Measurements from ENCODE around the gene SNTB2. TPM values are rescaled to one million over a fixed set of nuclear protein-coding genes. Genes with fewer than 3 reads are reported as not detected.

Gene SNTB2
- polyA plus RNA-seq, 3 donors, result 1.2 to 6.0 (median 5.0) TPM

- 100% methylated on average over 1 of the region's 1 CpG for WGBS (ENCODE audit: insufficient coverage)
- no peak overlapping the region for H3K9ac ChIP-seq (ENCODE audit: insufficient read depth, low read length, poor library complexity, severe bottlenecking)
- no peak overlapping the region for H3K27ac Mint-ChIP-seq
- no peaks in the 10 kb centered on the region for H3K9me3 ChIP-seq (replicated peaks in 1 of 2; ENCODE audit: control insufficient read depth in 1 of 2, insufficient read depth in 1 of 2, low read length in 2 of 2)
- no peak for DNase-seq
- no peak overlapping the region for H3K4me3 ChIP-seq (replicated peaks in 1 of 3; ENCODE audit: low read depth in 2 of 3, low read length in 3 of 3)
- intact Hi-C loops (cut with micrococcal nuclease), result no loop called here
- H3K9me3 Mint-ChIP-seq, result no peaks in the 10 kb centered on the region
- H3K27me3 Mint-ChIP-seq (ENCODE audit: low read depth in 3 of 3), result no peaks in the 10 kb centered on the region
- no peak overlapping the region for H3K4me3 Mint-ChIP-seq
- H3K4me2 ChIP-seq (replicated peaks; ENCODE audit: extremely low read depth, low read length, poor library complexity, severe bottlenecking), result no peak overlapping the region
- no peaks in the 10 kb centered on the region for H3K79me2 ChIP-seq (ENCODE audit: insufficient read depth, low read length)
- H3K36me3 ChIP-seq (replicated peaks in 1 of 2; ENCODE audit: control insufficient read depth in 1 of 2, insufficient read depth in 2 of 2, low read length in 2 of 2), result peaks cover 56 to 88% of the 10 kb centered on the region in 2 donors
- H3K4me1 Mint-ChIP-seq, result no peaks in the 10 kb centered on the region
- peaks cover 66 to 81% of the 10 kb centered on the region in 2 donors for H3K36me3 Mint-ChIP-seq
- no peaks in the 10 kb centered on the region for H4K20me1 ChIP-seq (ENCODE audit: insufficient read depth, low read length)
- H3K27ac ChIP-seq (ENCODE audit: low read depth in 1 of 2, low read length in 2 of 2), result no peak overlapping the region
- TF ChIP-seq CTCF (IDR thresholded peaks at IDR 0.05), result no peak
- H2AFZ ChIP-seq (ENCODE audit: insufficient read depth, low read depth, low read length, poor library complexity, severe bottlenecking), result no peak overlapping the region
- H3K4me1 ChIP-seq (ENCODE audit: control insufficient read depth in 1 of 2, insufficient read depth in 2 of 2, low read length in 2 of 2), result no peaks in the 10 kb centered on the region
- no peaks in the 10 kb centered on the region for H3K27me3 ChIP-seq (ENCODE audit: control insufficient read depth in 2 of 2, insufficient read depth in 2 of 2, low read length in 2 of 2)
Measured at GRCh38 chr16:69160192-69160591, 26.8 kb upstream of the SNTB2 start.

GRCh38 chr16:69165584-69165983 is 21.4 kb upstream of the SNTB2 start:
- Histone ChIP-seq H3K4me2 (replicated peaks; ENCODE audit: extremely low read depth, low read length, poor library complexity, severe bottlenecking) (no peak overlapping the region), H4K20me1 (ENCODE audit: insufficient read depth, low read length) (no peaks in the 10 kb centered on the region), H3K9me3 (replicated peaks in 1 of 2; ENCODE audit: control insufficient read depth in 1 of 2, insufficient read depth in 1 of 2, low read length in 2 of 2) (no peaks in the 10 kb centered on the region), H3K4me3 (replicated peaks in 1 of 3; ENCODE audit: low read depth in 2 of 3, low read length in 3 of 3) (no peak overlapping the region), H3K79me2 (ENCODE audit: insufficient read depth, low read length) (no peaks in the 10 kb centered on the region), H3K27ac (ENCODE audit: low read depth in 1 of 2, low read length in 2 of 2) (no peak overlapping the region), H3K36me3 (replicated peaks in 1 of 2; ENCODE audit: control insufficient read depth in 1 of 2, insufficient read depth in 2 of 2, low read length in 2 of 2) (peaks cover 55 to 84% of the 10 kb centered on the region in 2 donors), H3K9ac (ENCODE audit: insufficient read depth, low read length, poor library complexity, severe bottlenecking) (no peak overlapping the region), H2AFZ (ENCODE audit: insufficient read depth, low read depth, low read length, poor library complexity, severe bottlenecking) (no peak overlapping the region), H3K4me1 (ENCODE audit: control insufficient read depth in 1 of 2, insufficient read depth in 2 of 2, low read length in 2 of 2) (peaks cover 0 to 3% of the 10 kb centered on the region in 2 donors), H3K27me3 (ENCODE audit: control insufficient read depth in 2 of 2, insufficient read depth in 2 of 2, low read length in 2 of 2) (no peaks in the 10 kb centered on the region)
- H3K27me3 Mint-ChIP-seq (ENCODE audit: low read depth in 3 of 3), result peaks cover 2 to 9% (median 9%) of the 10 kb centered on the region in 3 donors
- TF ChIP-seq CTCF (IDR thresholded peaks at IDR 0.05), result no peak
- H3K4me1 Mint-ChIP-seq, result peaks cover 2% of the 10 kb centered on the region
- no peak for DNase-seq
- H3K9me3 Mint-ChIP-seq, result peaks cover 0 to 10% (median 0%) of the 10 kb centered on the region in 7 donors
- intact Hi-C loops (cut with micrococcal nuclease), result no loop called here
- no peak overlapping the region for H3K27ac Mint-ChIP-seq
- peaks cover 77 to 85% of the 10 kb centered on the region in 2 donors for H3K36me3 Mint-ChIP-seq
- no peak overlapping the region for H3K4me3 Mint-ChIP-seq
- 100% methylated on average over 4 of the region's 6 CpGs for WGBS (ENCODE audit: insufficient coverage)
